ENCODE measurements around the gene OPALIN.

The OPALIN gene

GRCh38 chr10:96339956-96340904 lies 18.6 kb downstream of the OPALIN start:
- CTCF ChIA-PET: interaction anchor here (0.7 to 5.4 kb wide), 11 partner anchors 8 to 324 kb away, joined by 3 to 45 read pairs (median 4); partner anchors contain the start of gene DNTT
- Mint-ChIP-seq H3K27me3 (peaks cover 18% of the 10 kb centered on the region), H3K9me3 (no peaks in the 10 kb centered on the region), H3K36me3 (no peaks in the 10 kb centered on the region), H3K27ac (no peak overlapping the region), H3K4me3 (no peak overlapping the region), H3K4me1 (no peaks in the 10 kb centered on the region)
- peak; percentile 73 for DNase-seq

GRCh38 chr10:96339383-96339782 lies 19.4 kb downstream of the OPALIN start:
- H3K36me3 Mint-ChIP-seq: no peaks in the 10 kb centered on the region
- no peak for DNase-seq
- H3K4me3 Mint-ChIP-seq: no peak overlapping the region
- peaks cover 22% of the 10 kb centered on the region for H3K27me3 Mint-ChIP-seq
- no peak overlapping the region for H3K27ac Mint-ChIP-seq
- no peaks in the 10 kb centered on the region for H3K4me1 Mint-ChIP-seq
- CTCF ChIA-PET: interaction anchor here (0.9 to 5.4 kb wide), 4 partner anchors 35 to 323 kb away, joined by 4 to 45 read pairs (median 10); partner anchors contain the start of gene DNTT
- no peaks in the 10 kb centered on the region for H3K9me3 Mint-ChIP-seq

- H3K4me3 Mint-ChIP-seq: no peak overlapping the region
- H3K27ac Mint-ChIP-seq: no peak overlapping the region
- no peaks in the 10 kb centered on the region for H3K36me3 Mint-ChIP-seq
- no peak for DNase-seq
- peaks cover 3% of the 10 kb centered on the region for H3K4me1 Mint-ChIP-seq
- peaks cover 18% of the 10 kb centered on the region for H3K27me3 Mint-ChIP-seq
- H3K9me3 Mint-ChIP-seq: no peaks in the 10 kb centered on the region
- CTCF ChIA-PET: interaction anchor here (1.1 to 5.4 kb wide), 4 partner anchors 9 to 322 kb away, joined by 3 to 45 read pairs (median 10); no protein-coding TSS in a partner anchor
Measured at GRCh38 chr10:96338279-96338925, 20.4 kb downstream of the OPALIN start.

- no peak for DNase-seq
- H3K9me3 Mint-ChIP-seq: no peaks in the 10 kb centered on the region
- peaks cover 10% of the 10 kb centered on the region for H3K4me1 Mint-ChIP-seq
- CTCF ChIA-PET: interaction anchor here (0.7 to 2.4 kb wide), 5 partner anchors 11 to 318 kb away, joined by 3 to 13 read pairs (median 4); no protein-coding TSS in a partner anchor
- peaks cover 22% of the 10 kb centered on the region for H3K27me3 Mint-ChIP-seq
- H3K27ac Mint-ChIP-seq: no peak overlapping the region
- H3K4me3 Mint-ChIP-seq: no peak overlapping the region
- no peaks in the 10 kb centered on the region for H3K36me3 Mint-ChIP-seq
Measured at GRCh38 chr10:96337106-96337505, 21.7 kb downstream of the OPALIN start.

- CTCF ChIA-PET: interaction anchor here (0.8 to 1.8 kb wide), 9 partner anchors 12 to 322 kb away, joined by 3 to 5 read pairs (median 3); no protein-coding TSS in a partner anchor
- no peak for DNase-seq
- Mint-ChIP-seq H3K27me3 (peaks cover 17% of the 10 kb centered on the region), H3K9me3 (no peaks in the 10 kb centered on the region), H3K4me1 (peaks cover 10% of the 10 kb centered on the region), H3K36me3 (no peaks in the 10 kb centered on the region), H3K27ac (no peak overlapping the region), H3K4me3 (no peak overlapping the region)
Measured at GRCh38 chr10:96334616-96335526, 23.9 kb downstream of the OPALIN start.

GRCh38 chr10:96333101-96333500 lies 25.7 kb downstream of the OPALIN start:
- peaks cover 10% of the 10 kb centered on the region for H3K4me1 Mint-ChIP-seq
- no peaks in the 10 kb centered on the region for H3K9me3 Mint-ChIP-seq
- CTCF ChIA-PET: interaction anchor here (0.6 kb wide), 1 partner anchor 78 kb away, joined by 6 read pairs; no protein-coding TSS in a partner anchor
- no peak overlapping the region for H3K4me3 Mint-ChIP-seq
- no peak overlapping the region for H3K27ac Mint-ChIP-seq
- no peak for DNase-seq
- H3K27me3 Mint-ChIP-seq: peaks cover 19% of the 10 kb centered on the region
- H3K36me3 Mint-ChIP-seq: no peaks in the 10 kb centered on the region

- H3K36me3 Mint-ChIP-seq: no peaks in the 10 kb centered on the region
- CTCF ChIA-PET: no interaction called here
Measured at GRCh38 chr10:96327462-96327861, 31.3 kb downstream of the OPALIN start.

GRCh38 chr10:96325719-96326373 lies 33.0 kb downstream of the OPALIN start:
- Mint-ChIP-seq H3K27me3 (peaks cover 18% of the 10 kb centered on the region), H3K4me3 (no peak overlapping the region), H3K36me3 (no peaks in the 10 kb centered on the region), H3K4me1 (no peaks in the 10 kb centered on the region), H3K9me3 (no peaks in the 10 kb centered on the region), H3K27ac (no peak overlapping the region)
- CTCF ChIA-PET: interaction anchor here (0.6 kb wide), 1 partner anchor 11 kb away, joined by 3 read pairs; no protein-coding TSS in a partner anchor
- no peak for DNase-seq

More at GRCh38 chr10:96327462-96327861, 31.3 kb downstream of the OPALIN start:
- no peak for DNase-seq
- H3K27ac Mint-ChIP-seq: no peak overlapping the region
- no peaks in the 10 kb centered on the region for H3K9me3 Mint-ChIP-seq
- H3K4me1 Mint-ChIP-seq: no peaks in the 10 kb centered on the region
- H3K4me3 Mint-ChIP-seq: no peak overlapping the region
- H3K27me3 Mint-ChIP-seq: peaks cover 21% of the 10 kb centered on the region

GRCh38 chr10:96324447-96324846 lies 34.4 kb downstream of the OPALIN start:
- DNase-seq: no peak
- no peak overlapping the region for H3K4me3 Mint-ChIP-seq
- no peaks in the 10 kb centered on the region for H3K36me3 Mint-ChIP-seq
- H3K27me3 Mint-ChIP-seq: peaks cover 18% of the 10 kb centered on the region
- CTCF ChIA-PET: interaction anchor here (1.0 kb wide), 1 partner anchor 95 kb away, joined by 4 read pairs; no protein-coding TSS in a partner anchor
- no peak overlapping the region for H3K27ac Mint-ChIP-seq
- no peaks in the 10 kb centered on the region for H3K9me3 Mint-ChIP-seq
- H3K4me1 Mint-ChIP-seq: no peaks in the 10 kb centered on the region

GRCh38 chr10:96322275-96322674 lies 36.5 kb downstream of the OPALIN start:
- no peak overlapping the region for H3K4me3 Mint-ChIP-seq
- H3K4me1 Mint-ChIP-seq: no peaks in the 10 kb centered on the region
- no peaks in the 10 kb centered on the region for H3K9me3 Mint-ChIP-seq
- H3K27me3 Mint-ChIP-seq: peaks cover 7% of the 10 kb centered on the region
- CTCF ChIA-PET: interaction anchor here (1.0 to 1.3 kb wide), 2 partner anchors 9 to 12 kb away, joined by 3 to 5 read pairs; no protein-coding TSS in a partner anchor
- DNase-seq: no peak
- H3K36me3 Mint-ChIP-seq: no peaks in the 10 kb centered on the region
- no peak overlapping the region for H3K27ac Mint-ChIP-seq

GRCh38 chr10:96321822-96322221 lies 37.0 kb downstream of the OPALIN start:
- DNase-seq: no peak
- Mint-ChIP-seq H3K4me3 (no peak overlapping the region), H3K27me3 (peaks cover 7% of the 10 kb centered on the region), H3K4me1 (no peaks in the 10 kb centered on the region), H3K9me3 (no peaks in the 10 kb centered on the region), H3K27ac (no peak overlapping the region), H3K36me3 (no peaks in the 10 kb centered on the region)
- CTCF ChIA-PET: interaction anchor here (1.0 to 1.3 kb wide), 2 partner anchors 10 to 13 kb away, joined by 3 to 5 read pairs; no protein-coding TSS in a partner anchor

- peaks cover 11% of the 10 kb centered on the region for H3K27me3 Mint-ChIP-seq
- H3K27ac Mint-ChIP-seq: no peak overlapping the region
- DNase-seq: no peak
- H3K9me3 Mint-ChIP-seq: no peaks in the 10 kb centered on the region
- no peak overlapping the region for H3K4me3 Mint-ChIP-seq
- CTCF ChIA-PET: interaction anchor here (0.6 to 1.8 kb wide), 4 partner anchors 14 to 244 kb away, joined by 3 to 11 read pairs (median 3); no protein-coding TSS in a partner anchor
- no peaks in the 10 kb centered on the region for H3K36me3 Mint-ChIP-seq
- no peaks in the 10 kb centered on the region for H3K4me1 Mint-ChIP-seq
Measured at GRCh38 chr10:96319754-96320474, 38.9 kb downstream of the OPALIN start.
